ENCODE data around the gene BPIFB6.

- TF ChIP-seq CTCF (IDR thresholded peaks at IDR 0.05) (no peak), POLR2A (IDR thresholded peaks at IDR 0.05) (no peak)
These were observed 20.6 kb upstream of the BPIFB6 start for GRCh38 chr20:33010674-33011449.

Data from heart left ventricle (tissue), 13 donors.